K562 (cell line): ENCODE measurements around the gene GNAL. TPM values are rescaled to one million over a fixed set of nuclear protein-coding genes. Genes with fewer than 3 reads are reported as not detected.
"Not testable (repeated sequence)": the region's sequence is repeated elsewhere in the genome, so short reads cannot be mapped to it uniquely, and the experiment has no call there.

Experiments
- ATAC-seq: fragments of 200-7000 bp; cut with Tn5 transposase; 3 replicates; pipeline ENCODE4 v1.9.1; 2020; ENCODE audit warnings: moderate library complexity
- BruUV-seq: library from RNA; stranded (reverse); fragments of 400-500 nt; replicated peaks from 2 replicates; lab custom pipeline; 2021; lab: Mats Ljungman, UMichigan
- CTCF ChIA-PET: fragments of 300-600 bp; formaldehyde crosslinking; extraction: SDS; loops from one replicate; lab custom pipeline; 2021; ENCODE audit warnings: low intra/inter-chr PET ratio; lab: Yijun Ruan, JAX
- POLR2A ChIA-PET: fragments of 300-600, 350-650 bp; sonication (Branson Sonifier 250); formaldehyde crosslinking; extraction: SDS; loops from one replicate; lab custom pipeline; 2021; ENCODE audit warnings: antibody characterized with exemption, inconsistent platforms; lab: Yijun Ruan, JAX
- DNase-seq, 4 experiments: peaks; one replicate each; pipeline versions ENCODE4 v3.0.0 to v3.0.0-alpha.2; 2011 to 2018; ENCODE audit warnings: low spot score in 3 of 4, mixed read lengths in 3 of 4; ENCODE audit errors: extremely low read depth in 1 of 4
- FAIRE-seq: peaks from 2 replicates; lab custom pipeline; 2011; peaks lifted over from hg19 to GRCh38; lab: Jason Lieb, UNC
- H2AFZ ChIP-seq: 2 replicates; pipeline ENCODE4 v1.6.0; 2011; ENCODE audit warnings: low read depth, low read length, control low read depth, inconsistent platforms
- H3K27ac ChIP-seq: fragments of 200-600 bp; 3 replicates; pipeline ENCODE4 v1.8.0; 2011; ENCODE audit warnings: low read depth, mild to moderate bottlenecking, control low read depth, inconsistent platforms, low read length, moderate library complexity, mixed read lengths; ENCODE audit errors: extremely low read depth
- H3K27me3 ChIP-seq, 2 experiments: fragments of 300-600 bp in 1 of 2; 2 replicates in 1 of 2; 3 replicates in 1 of 2; pipeline versions ENCODE4 v1.6.0 to v1.8.0; 2011; ENCODE audit warnings: inconsistent platforms in 2 of 2, low read length in 2 of 2, mild to moderate bottlenecking in 1 of 2, mixed read lengths in 1 of 2, moderate library complexity in 1 of 2; ENCODE audit not compliant: control insufficient read depth in 2 of 2, insufficient read depth in 2 of 2
- H3K36me3 ChIP-seq: fragments of 300-600 bp; 3 replicates; pipeline ENCODE4 v1.8.0; 2011; ENCODE audit warnings: mild to moderate bottlenecking, low read length, inconsistent platforms; ENCODE audit not compliant: control insufficient read depth, insufficient read depth
- H3K4me1 ChIP-seq, 2 experiments: fragments of 200-600 bp in 1 of 2; replicated peaks in 1 of 2; 2 replicates in 1 of 2; 3 replicates in 1 of 2; pipeline versions ENCODE4 v1.5.1 to v1.8.0; 2011; ENCODE audit warnings: inconsistent platforms in 2 of 2, low read length in 2 of 2, mild to moderate bottlenecking in 1 of 2, mixed read lengths in 1 of 2, moderate library complexity in 1 of 2; ENCODE audit not compliant: control insufficient read depth in 2 of 2, insufficient read depth in 2 of 2
- H3K4me2 ChIP-seq: 2 replicates; pipeline ENCODE4 v1.6.1; 2011; ENCODE audit warnings: low read length, control low read depth, inconsistent platforms, mixed read lengths; ENCODE audit not compliant: insufficient read depth
- H3K4me3 ChIP-seq: fragments of 200-600 bp; sonication (generic), shearing (Covaris generic); 2 replicates; pipeline ENCODE4 v1.5.1; 2016; ENCODE audit warnings: control low read depth, inconsistent platforms
- H3K79me2 ChIP-seq: fragments of 200-600 bp; 3 replicates; pipeline ENCODE4 v1.8.0; 2011; ENCODE audit warnings: low read length, inconsistent platforms; ENCODE audit not compliant: control insufficient read depth, insufficient read depth
- H3K9ac ChIP-seq, 2 experiments: 2 replicates each; pipeline versions ENCODE4 v1.6.0 to v1.6.1; 2011; ENCODE audit warnings: low read depth in 2 of 2, low read length in 2 of 2, control low read depth in 1 of 2, inconsistent platforms in 1 of 2, mild to moderate bottlenecking in 1 of 2, mixed read lengths in 1 of 2; ENCODE audit not compliant: insufficient read depth in 1 of 2
- H3K9me1 ChIP-seq: one replicate; pipeline ENCODE4 v1.6.0; 2011; ENCODE audit warnings: inconsistent platforms, mild to moderate bottlenecking, low read length, moderate library complexity; ENCODE audit not compliant: control insufficient read depth, insufficient read depth
- H3K9me3 ChIP-seq: replicated peaks from 2 replicates; pipeline ENCODE4 v1.5.1; 2011; ENCODE audit warnings: low read depth, low read length, inconsistent platforms; ENCODE audit not compliant: control insufficient read depth, insufficient read depth
- H4K20me1 ChIP-seq: replicated peaks from 2 replicates; pipeline ENCODE4 v1.6.1; 2011; ENCODE audit warnings: low read length, inconsistent platforms, mixed read lengths; ENCODE audit not compliant: control insufficient read depth, insufficient read depth
- ARID4B ChIP-seq: sonication (generic); formaldehyde crosslinking; IDR thresholded peaks from 2 replicates; pipeline ENCODE4 v1.8.0; 2022; ENCODE audit warnings: mild to moderate bottlenecking, missing genetic modification reagents
- E2F6 ChIP-seq, 2 experiments: IDR thresholded peaks; 2 replicates each; pipeline ENCODE4 v1.6.1; 2011; ENCODE audit warnings: borderline replicate concordance in 1 of 2, control low read depth in 1 of 2, low read depth in 1 of 2, low read length in 1 of 2, mild to moderate bottlenecking in 1 of 2, mixed read lengths in 1 of 2, moderate library complexity in 1 of 2; ENCODE audit not compliant: insufficient read depth in 1 of 2, insufficient read length in 1 of 2, poor library complexity in 1 of 2, severe bottlenecking in 1 of 2; ENCODE audit errors: extremely low read depth in 1 of 2
- FOXK1 ChIP-seq: sonication (generic); formaldehyde crosslinking; IDR thresholded peaks from 2 replicates; pipeline ENCODE4 v1.8.0; 2022; ENCODE audit warnings: missing genetic modification reagents, mild to moderate bottlenecking, borderline replicate concordance
- TEAD1 ChIP-seq, 2 experiments: fragments of 450-650 bp in 1 of 2; sonication (generic) in 1 of 2; formaldehyde crosslinking; IDR thresholded peaks; 2 replicates each; pipeline versions ENCODE4 v1.4.0 to v1.8.0; 2020 to 2022; ENCODE audit warnings: mild to moderate bottlenecking in 2 of 2, missing genetic modification reagents in 1 of 2
- WGBS: fragments of 100-300 bp; shearing (Covaris generic); methylation state at CpG from one replicate; pipeline ENCODE4 v1.1.6; 2016; ENCODE audit warnings: low coverage, mixed read lengths; ENCODE audit not compliant: insufficient coverage; ENCODE audit errors: missing lambda C conversion rate; 5-methylcytosine and 5-hydroxymethylcytosine counted together
- in situ Hi-C: fragments of 300-500 bp; cut with MboI; formaldehyde crosslinking; loops from 4 replicates; pipeline ENCODE4 v1.15.0; 2018; ENCODE audit warnings: inconsistent platforms, mixed read lengths
- intact Hi-C: fragments of 100-400 bp; cut with micrococcal nuclease; formaldehyde crosslinking; loops from 2 replicates; pipeline ENCODE4 v1.14.2; 2022
- polyA plus RNA-seq, 8 experiments: library from polyadenylated mRNA; depleted of rRNA in 4 of 8; stranded (reverse) in 5 of 8; unstranded in 3 of 8; fragments of >200 nt; fragmentation: Nextera tagmentation in 2 of 8; fragmentation: Illumina TruSeq in 1 of 8; extraction: Ambion mirVana in 2 of 8; extraction: Trizol in 1 of 8; gene quantifications; 2 replicates each; pipeline versions ENCODE4 v1.2.1 to v1.2.3, GENCODE V29; 2011 to 2014; ENCODE audit warnings: inconsistent platforms in 1 of 8, missing spikeins in 1 of 8
- total RNA-seq, 7 experiments: library from RNA; depleted of rRNA in 6 of 7; stranded (reverse); fragments of >200 nt in 6 of 7; fragmentation: Illumina TruSeq in 2 of 7; extraction: Trizol in 2 of 7; gene quantifications; 2 replicates each; pipeline versions ENCODE4 v1.2.1 to v1.2.3, GENCODE V29; 2011 to 2021; ENCODE audit warnings: low replicate concordance in 1 of 7

GNAL gene
- total and polyA plus RNA-seq, 9 of the 15 experiments (the other 6 are each of a cell fraction or from before 2014, with no cell fraction given): under 0.01 to 0.10 (median 0.01) TPM; not detected in 5

- TF ChIP-seq ARID4B: 0 out of 2 replicates have a peak, but pooled peaks have one; percentile 2
- peak; percentile 60; the same call in 1 of the 2 replicates for TF ChIP-seq FOXK1 (CRISPR knock-in tag)
- TF ChIP-seq TEAD1 (CRISPR knock-in tag; IDR thresholded peaks at IDR 0.05): no peak
- TF ChIP-seq E2F6 (IDR thresholded peaks at IDR 0.05; ENCODE audit: borderline replicate concordance in 1 of 2, extremely low read depth in 1 of 2, insufficient read depth in 1 of 2, insufficient read length in 1 of 2, low read depth in 1 of 2, low read length in 1 of 2, poor library complexity in 1 of 2, severe bottlenecking in 1 of 2): peak in 1 of 2 experiments; percentile 48
Measured at GRCh38 chr18:11851806-11852337, 162.8 kb downstream of the GNAL start (continued).

- FAIRE-seq: not testable (repeated sequence)
Measured at GRCh38 chr18:11854554-11854953, 165.5 kb downstream of the GNAL start.

More at GRCh38 chr18:11854554-11854953, 165.5 kb downstream of the GNAL start:
- POLR2A ChIA-PET, H2AFZ ChIP-seq, H4K20me1 ChIP-seq, H3K9ac ChIP-seq, BruUV-seq, H3K4me2 ChIP-seq, intact Hi-C loops, CTCF ChIA-PET, H3K9me1 ChIP-seq, H3K36me3 ChIP-seq, ATAC-seq, H3K27ac ChIP-seq, H3K9me3 ChIP-seq, DNase-seq, in situ Hi-C loops, H3K4me3 ChIP-seq, H3K27me3 ChIP-seq: not testable (repeated sequence)
- WGBS: 90% methylated on average over 6 of the region's 6 CpGs
- H3K79me2 ChIP-seq: peaks cover 24% of the 10 kb centered on the region
- H3K4me1 ChIP-seq: peaks cover 19 to 21% of the 10 kb centered on the region in 2 experiments
